AG09319 (cell line): ENCODE data around the gene EDNRA.

Source experiments
- DNase-seq: peaks from one replicate; pipeline ENCODE4 v3.0.0-alpha.2; 2010; ENCODE audit warnings: low read depth; ENCODE audit errors: extremely low read depth
- TF ChIP-seq, protein P1 (sequence below): IDR thresholded peaks from 2 replicates; pipeline ENCODE4 v1.5.1; 2011; ENCODE audit warnings: low read depth, mild to moderate bottlenecking, inconsistent platforms, low read length, moderate library complexity

EDNRA gene

DNA sequence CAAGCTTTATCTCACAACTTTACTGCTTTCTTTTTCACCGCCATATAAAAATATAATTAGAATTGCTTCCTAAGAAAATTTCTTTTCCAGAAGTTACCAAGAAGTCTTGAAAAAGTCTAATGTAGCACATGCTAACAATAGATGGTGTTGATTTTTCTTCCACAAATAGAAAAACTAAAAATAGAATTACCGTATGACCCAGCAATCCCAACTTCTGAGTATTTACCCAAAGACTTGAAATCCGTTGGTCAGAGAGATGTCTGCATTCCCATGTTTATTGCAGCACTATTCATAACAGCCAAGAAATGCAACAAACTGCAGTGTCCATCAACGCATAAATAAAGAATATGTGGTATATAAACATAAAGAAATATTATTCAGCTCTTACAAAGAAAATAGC is 17.8 kb upstream of the EDNRA start:
- no peak for DNase-seq
- TF ChIP-seq, protein P1, sequence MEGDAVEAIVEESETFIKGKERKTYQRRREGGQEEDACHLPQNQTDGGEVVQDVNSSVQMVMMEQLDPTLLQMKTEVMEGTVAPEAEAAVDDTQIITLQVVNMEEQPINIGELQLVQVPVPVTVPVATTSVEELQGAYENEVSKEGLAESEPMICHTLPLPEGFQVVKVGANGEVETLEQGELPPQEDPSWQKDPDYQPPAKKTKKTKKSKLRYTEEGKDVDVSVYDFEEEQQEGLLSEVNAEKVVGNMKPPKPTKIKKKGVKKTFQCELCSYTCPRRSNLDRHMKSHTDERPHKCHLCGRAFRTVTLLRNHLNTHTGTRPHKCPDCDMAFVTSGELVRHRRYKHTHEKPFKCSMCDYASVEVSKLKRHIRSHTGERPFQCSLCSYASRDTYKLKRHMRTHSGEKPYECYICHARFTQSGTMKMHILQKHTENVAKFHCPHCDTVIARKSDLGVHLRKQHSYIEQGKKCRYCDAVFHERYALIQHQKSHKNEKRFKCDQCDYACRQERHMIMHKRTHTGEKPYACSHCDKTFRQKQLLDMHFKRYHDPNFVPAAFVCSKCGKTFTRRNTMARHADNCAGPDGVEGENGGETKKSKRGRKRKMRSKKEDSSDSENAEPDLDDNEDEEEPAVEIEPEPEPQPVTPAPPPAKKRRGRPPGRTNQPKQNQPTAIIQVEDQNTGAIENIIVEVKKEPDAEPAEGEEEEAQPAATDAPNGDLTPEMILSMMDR, result no peak

DNA sequence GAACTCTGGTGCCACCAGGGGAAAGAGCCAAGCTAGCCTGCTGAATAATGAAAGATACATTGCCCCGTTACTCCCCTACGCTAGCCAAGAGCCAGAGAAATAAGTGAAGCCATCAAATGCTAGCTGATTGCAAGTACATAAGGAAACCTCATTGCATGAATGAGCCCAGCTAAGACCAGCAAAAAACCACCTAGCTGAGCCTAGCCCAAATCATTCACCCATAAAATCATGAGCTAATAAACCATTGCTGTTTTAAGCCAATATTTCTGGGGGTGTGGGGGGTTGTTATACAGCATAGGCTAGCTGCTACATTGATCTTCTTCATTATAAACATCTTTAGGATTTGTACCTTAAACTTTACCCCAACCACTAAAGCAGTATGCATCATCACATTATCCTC is 15.4 kb upstream of the EDNRA start:
- DNase-seq, result no peak
- TF ChIP-seq, protein P1, result no peak

DNA sequence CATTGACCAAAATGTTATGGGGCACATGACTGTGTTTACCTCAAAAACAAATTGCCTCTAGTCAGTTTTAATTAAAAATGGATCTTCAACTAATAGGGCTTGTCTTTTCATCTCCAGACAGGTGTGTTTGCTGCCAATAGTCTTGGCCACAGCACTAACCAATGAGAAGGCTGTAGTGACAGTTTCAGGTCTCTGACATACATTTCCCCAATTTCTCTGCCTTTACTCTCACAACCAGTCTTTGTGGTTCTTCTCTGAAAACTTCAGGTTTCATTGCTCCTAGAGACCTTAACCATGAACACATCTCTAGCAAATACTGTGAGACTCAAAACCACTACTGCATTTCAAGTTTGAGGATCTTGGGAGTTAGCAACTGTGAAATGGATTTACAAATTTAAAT is 3.5 kb upstream of the EDNRA start:
- TF ChIP-seq, protein P1, result no peak
- DNase-seq, result no peak

DNA sequence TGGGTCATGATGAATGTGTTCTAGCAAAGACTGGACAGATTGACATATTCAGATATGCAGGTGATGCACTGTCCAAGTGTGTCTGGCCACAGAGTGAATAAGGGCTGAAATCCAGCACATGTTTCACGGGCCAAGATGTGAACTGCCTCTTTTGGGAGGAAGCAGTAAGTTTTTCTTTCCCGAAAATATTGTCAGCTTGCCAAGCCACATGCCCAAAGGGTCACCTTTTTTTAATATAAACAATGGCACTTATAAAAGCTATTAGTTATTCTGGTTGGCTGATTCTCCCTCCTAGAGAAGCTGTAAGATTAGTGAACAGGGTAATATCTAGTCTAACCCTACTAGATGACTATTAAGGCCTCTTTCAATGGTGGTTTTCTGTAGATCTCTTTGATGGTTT is 1.5 kb upstream of the EDNRA start:
- TF ChIP-seq, protein P1, result no peak
- no peak for DNase-seq

DNA sequence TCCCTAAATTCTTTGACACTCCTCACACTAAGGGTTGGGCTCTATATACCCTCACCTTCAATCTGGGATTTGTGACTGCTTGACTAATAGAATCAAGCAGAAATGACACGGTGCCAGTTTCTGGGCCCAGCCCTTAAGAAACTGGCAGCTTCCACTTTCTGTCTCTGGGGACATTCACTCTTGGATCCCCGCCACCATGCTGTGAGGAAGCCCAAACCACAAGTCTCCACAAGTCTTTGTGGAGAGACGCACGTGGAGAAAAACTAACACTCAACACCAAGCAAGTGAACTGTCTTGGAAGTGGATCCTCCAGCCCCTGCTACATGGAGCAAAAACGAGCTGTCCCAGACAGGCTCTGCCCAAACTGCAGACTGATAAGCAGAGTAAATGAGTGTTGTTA is 1.1 kb upstream of the EDNRA start:
- no peak for DNase-seq
- TF ChIP-seq, protein P1, result no peak

DNA sequence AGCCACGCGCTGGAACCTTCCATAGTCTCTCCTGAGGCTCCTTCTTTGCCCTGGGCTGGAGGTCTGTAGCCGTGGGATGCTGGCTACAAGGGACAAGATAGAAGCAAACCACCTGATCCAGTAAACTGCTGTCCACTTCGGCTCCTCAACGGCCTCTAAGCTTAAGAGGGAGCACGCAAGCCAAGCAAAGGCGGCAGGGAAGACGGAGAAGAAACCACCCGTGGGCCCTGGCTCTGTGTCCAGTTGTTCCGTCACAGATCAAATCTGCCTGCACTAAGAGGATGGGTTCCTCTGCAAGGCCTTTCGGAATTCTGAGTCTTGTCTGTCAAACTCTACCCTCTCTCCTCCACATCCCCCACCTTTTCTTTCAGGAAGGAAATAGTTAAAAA is 401 bp upstream of the EDNRA start:
- DNase-seq, result no peak
- TF ChIP-seq, protein P1, result no peak

DNA sequence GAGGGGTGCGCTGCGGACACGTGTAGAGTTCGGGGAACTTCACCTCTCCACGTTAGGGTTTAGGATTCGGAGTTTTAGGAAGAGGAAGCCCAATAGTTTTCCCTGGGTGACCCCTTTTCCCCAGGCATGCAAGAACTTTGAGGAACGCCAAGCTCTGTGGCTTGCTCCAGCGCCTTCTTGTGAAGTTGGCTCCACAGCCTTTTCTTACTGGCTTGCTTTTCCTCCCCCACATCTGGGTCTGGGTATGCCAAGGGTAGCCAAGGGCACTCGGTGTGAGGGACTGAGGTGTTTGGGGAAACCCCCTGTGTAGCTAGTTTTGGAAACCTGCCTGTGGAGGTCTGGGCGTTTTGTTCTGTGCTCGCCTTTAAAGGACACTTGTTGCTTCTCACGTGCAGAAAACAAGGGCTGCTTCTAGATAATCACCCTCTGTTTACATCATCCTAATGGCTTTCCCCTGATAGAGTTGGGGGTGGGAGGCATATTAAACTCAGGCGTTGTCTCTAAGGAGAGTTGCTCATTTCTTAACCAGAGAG is 746 bp downstream of the EDNRA start:
- TF ChIP-seq, protein P1, result no peak
- no peak for DNase-seq
